Suprapubic skin (tissue), 3 donors: ENCODE data around the gene SLC6A6.

Experiments used
- POLR2A ChIP-seq, 2 donors: fragments of 450-650 bp; IDR thresholded peaks; one replicate each; pipeline ENCODE4 v1.6.1; 2017; ENCODE audit warnings: antibody characterized with exemption in 2 of 2, mild to moderate bottlenecking in 2 of 2, moderate library complexity in 2 of 2
- TF ChIP-seq, protein P1 (sequence below), 2 donors: fragments of 200-600 bp in 1 of 2; fragments of 450-650 bp in 1 of 2; sonication (generic) in 1 of 2; IDR thresholded peaks; one replicate each; pipeline ENCODE4 v1.5.1; 2016 to 2019; ENCODE audit warnings: antibody characterized with exemption in 2 of 2, mild to moderate bottlenecking in 1 of 2, moderate library complexity in 1 of 2

GRCh38 chr3:14353502-14353901, 48.9 kb upstream of the SLC6A6 start:
- TF ChIP-seq, protein P1, sequence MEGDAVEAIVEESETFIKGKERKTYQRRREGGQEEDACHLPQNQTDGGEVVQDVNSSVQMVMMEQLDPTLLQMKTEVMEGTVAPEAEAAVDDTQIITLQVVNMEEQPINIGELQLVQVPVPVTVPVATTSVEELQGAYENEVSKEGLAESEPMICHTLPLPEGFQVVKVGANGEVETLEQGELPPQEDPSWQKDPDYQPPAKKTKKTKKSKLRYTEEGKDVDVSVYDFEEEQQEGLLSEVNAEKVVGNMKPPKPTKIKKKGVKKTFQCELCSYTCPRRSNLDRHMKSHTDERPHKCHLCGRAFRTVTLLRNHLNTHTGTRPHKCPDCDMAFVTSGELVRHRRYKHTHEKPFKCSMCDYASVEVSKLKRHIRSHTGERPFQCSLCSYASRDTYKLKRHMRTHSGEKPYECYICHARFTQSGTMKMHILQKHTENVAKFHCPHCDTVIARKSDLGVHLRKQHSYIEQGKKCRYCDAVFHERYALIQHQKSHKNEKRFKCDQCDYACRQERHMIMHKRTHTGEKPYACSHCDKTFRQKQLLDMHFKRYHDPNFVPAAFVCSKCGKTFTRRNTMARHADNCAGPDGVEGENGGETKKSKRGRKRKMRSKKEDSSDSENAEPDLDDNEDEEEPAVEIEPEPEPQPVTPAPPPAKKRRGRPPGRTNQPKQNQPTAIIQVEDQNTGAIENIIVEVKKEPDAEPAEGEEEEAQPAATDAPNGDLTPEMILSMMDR (IDR thresholded peaks at IDR 0.05), result no peak
- TF ChIP-seq POLR2A (IDR thresholded peaks at IDR 0.05), result no peak
